NCI-H187 treated with DMSO at 0.1 percent for 48 hours (cell line): Measurements from ENCODE around the gene ALG8.

Experiments used
- DNase-seq: peaks from one replicate; lab custom pipeline; 2025; lab: John Stamatoyannopoulos, UW

The ALG8 gene

DNA sequence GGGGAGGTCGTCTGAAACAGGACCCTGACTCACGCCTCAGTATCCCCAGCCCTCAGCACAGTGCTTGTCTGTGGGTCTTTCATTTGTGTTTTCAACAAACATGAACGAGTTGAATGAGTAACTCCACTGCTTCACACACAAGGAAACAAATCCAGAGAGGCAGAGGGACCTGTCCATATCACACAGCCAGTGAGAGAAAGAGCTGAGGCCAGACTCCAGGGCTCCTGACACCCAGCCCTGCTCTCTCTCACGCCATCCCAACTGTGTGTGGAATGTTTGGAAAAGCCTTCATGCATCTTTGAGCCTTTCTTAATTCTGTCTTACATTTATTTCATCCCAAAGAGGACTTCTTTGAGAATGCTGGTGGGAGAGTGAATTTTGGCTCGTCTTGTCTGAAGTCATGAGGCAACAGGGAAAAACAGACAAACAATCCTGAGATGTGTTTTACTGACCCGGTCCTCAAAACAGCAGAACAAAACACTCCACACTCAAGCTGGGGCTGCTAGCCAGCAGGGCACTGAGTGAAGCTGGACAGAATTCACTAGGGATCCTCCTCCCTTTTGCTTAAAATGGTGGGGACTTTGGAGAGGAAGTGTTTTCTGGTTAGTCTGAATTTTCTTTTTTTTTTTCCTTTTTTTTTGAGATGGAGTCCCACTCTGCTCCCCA, 19.7 kb upstream of the ALG8 start:
- DNase-seq = no peak

- no peak for DNase-seq
Measured at GRCh38 chr11:78156127-78156844, 16.9 kb upstream of the ALG8 start.

DNA sequence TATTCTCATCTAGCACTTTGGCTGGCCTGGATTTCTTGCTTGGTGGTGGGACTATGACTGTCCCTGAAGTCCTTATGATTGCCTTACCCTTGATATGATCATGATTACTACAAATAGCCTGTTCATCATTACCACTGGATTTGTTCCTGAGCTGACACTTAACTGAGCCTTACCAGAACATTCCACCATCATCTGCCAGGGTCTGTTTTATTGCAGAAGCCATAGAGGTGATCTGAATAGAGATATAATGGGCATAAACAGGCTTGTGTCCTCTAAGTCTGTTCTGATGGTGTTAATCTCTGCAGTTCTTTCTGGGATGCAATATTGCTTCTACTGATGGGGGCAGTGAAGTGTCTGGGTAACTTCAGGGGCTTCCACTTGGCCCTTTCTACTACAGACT, 12.4 kb upstream of the ALG8 start:
- no peak for DNase-seq

- DNase-seq = no peak
Measured at GRCh38 chr11:78150754-78151153, 11.3 kb upstream of the ALG8 start.

- no peak for DNase-seq
Measured at GRCh38 chr11:78150346-78150745, 10.9 kb upstream of the ALG8 start.

DNA sequence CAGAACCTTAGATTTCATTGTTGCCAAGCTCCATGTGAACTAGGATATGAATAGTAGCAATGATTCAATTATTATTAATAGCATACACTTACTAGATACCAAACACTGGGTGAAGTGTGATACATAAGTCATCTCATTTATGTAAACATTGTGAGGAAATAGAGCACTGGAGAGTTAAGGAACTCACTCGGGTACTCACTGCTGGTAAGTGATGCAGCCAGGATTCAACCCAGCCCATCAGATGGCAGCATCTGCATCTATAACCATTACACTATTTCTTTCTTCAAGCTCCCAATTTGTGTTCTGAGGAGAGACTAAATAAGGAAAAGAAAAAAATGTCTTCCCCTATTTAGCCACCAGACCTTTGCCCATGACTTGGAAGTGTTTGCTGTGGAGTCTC, 10.2 kb upstream of the ALG8 start:
- DNase-seq = no peak

DNA sequence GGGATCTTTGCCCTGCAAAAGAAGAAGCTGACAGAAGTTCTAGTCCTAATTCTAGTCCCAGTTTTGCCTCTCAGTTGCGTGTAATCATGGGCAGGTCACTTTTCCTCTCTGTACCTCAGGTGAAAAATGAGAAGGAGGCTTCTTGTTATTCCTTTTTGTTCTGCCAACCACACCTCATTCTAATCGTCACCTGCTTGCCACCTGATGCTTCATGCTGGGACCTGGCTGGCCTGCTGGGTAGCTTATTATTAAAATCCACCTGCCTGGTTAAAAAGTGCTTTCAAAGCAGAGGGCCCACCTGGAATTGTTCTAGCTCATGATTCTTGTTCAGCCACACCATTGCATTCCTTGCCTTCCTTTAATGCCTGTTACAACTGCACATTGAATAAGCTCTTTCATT, 8.4 kb upstream of the ALG8 start:
- peak; percentile 72 for DNase-seq

DNA sequence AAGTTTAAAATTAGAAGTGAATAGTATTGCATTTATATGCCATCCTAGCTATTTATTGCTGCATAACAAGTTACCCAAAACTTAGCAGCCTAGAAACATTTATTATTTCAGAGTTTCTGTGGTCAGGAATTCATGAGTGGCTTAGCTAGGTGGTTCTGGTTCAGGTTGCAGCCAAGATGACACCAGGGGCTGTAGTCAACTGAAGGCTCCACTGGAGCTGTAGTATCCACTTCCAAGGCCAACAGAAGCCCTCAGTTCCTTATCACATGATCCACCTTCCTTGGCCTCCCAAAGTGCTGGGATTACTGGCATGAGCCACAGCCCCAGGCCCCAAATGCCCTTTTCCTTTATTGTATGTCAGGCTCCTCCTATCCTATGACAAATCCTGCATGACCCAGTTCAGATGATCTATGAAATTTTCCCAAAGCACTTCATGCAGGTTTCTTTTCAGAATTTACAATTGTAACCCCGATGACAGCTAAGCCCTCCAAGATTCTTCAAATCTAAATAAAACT, 6.1 kb upstream of the ALG8 start:
- no peak for DNase-seq

GRCh38 chr11:78140392-78141077, 1.1 kb upstream of the ALG8 start:
- DNase-seq = no peak

DNA sequence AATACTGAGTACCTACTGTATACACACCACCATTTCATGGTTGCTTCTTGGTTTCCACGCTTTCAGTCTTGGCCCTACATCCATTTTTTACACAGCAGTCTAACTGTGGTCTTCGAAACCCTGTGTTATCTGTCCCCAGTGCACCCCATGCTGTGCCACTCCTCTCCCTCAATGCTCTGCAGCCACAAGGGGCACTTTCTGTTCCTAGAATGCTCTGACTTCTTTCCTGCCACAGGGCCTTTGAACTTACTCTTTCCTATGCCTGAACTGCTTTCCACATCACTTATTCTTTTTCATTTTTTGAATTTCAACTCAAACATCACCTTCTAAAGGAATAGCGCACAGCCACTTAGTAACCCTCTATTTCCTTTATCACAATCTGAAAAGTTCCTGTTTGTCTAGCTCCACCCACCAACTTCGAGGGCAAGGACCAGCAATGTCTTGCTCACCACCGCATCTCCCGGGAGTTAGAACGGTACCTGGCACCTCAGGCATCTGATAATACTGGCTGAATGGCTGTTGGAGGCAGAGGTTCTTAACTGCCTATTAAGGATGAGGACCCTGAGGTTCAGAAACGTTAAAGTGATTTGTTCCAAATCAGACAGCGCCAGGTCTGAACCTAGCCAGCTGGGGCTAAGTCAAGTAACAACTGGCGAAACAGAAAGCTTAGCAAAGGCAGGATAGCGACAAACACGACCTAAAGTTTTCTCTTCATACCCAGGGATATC, 568 bp downstream of the ALG8 start:
- no peak for DNase-seq

GRCh38 chr11:78138291-78138690, 1.1 kb downstream of the ALG8 start:
- no peak for DNase-seq

- no peak for DNase-seq
Measured at GRCh38 chr11:78132475-78132874, 7.0 kb downstream of the ALG8 start.

- DNase-seq = no peak
Measured at GRCh38 chr11:78131956-78132355, 7.5 kb downstream of the ALG8 start.

GRCh38 chr11:78127403-78127802, 12.0 kb downstream of the ALG8 start:
- DNase-seq = no peak

- DNase-seq = no peak
Measured at GRCh38 chr11:78112582-78113275, 26.7 kb downstream of the ALG8 start.

DNA sequence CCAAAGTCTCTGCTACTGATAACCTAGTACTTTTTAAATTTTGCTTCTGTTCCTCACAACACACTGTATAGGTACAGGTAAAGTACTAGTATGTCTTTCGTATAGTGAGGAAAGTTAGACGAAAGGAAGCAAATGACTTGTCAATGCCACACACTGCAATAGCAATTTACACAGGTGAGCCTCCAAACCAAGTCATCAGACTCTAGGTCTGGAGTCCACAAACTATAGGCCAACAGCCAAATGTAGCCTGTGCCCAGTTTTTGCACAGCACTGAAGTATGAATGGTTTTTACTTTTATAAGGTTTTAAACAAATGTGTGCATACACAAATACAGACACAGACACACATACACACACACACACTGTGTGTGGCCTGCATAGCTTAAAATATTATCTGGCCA, 28.1 kb downstream of the ALG8 start:
- no peak for DNase-seq

GRCh38 chr11:78110830-78111229, 28.6 kb downstream of the ALG8 start:
- no peak for DNase-seq

GRCh38 chr11:78110351-78110750, 29.1 kb downstream of the ALG8 start:
- DNase-seq = no peak

DNA sequence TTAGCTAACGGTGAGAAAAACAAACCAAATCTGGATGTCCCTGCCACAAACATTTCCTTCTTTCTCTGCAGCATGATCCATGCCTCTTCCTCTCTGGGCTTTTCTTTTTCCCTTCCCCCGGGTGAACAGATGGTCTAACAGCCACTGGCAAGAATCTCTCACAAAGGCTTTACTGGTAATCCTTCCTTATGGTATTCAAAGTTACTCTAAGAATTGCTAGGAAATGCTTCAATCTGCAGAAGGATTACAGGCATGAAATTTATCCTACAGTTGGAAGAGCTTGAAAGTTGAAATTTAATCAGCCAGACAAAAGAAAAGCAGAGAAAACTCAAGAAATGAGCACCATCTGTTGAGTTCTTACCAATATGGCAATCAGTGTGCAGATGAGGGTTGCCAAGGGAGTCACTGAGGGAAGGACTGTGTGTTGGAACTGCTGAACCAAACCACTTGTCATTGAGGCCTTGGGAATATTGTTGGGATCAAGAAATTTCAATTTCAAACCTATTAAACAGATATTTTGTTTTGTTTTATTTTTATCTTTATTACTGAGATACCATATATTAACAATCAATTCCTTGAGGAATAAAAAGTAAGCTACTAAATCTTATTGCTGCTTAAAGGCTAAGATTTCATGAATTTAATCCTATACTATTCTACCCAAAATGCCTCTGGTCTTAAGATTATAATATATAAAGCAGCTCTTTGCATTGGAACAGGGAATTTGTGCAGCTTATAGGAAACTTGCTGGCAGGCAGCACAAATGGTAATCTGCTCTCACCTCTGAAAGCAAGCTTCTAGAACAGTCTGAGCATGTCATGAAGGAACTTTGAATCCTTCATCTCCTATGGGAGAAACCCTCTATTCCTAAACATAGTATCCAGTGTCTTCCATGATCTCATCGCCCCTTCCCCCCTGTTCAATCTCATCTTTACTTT, 30.1 kb downstream of the ALG8 start:
- no peak for DNase-seq

DNA sequence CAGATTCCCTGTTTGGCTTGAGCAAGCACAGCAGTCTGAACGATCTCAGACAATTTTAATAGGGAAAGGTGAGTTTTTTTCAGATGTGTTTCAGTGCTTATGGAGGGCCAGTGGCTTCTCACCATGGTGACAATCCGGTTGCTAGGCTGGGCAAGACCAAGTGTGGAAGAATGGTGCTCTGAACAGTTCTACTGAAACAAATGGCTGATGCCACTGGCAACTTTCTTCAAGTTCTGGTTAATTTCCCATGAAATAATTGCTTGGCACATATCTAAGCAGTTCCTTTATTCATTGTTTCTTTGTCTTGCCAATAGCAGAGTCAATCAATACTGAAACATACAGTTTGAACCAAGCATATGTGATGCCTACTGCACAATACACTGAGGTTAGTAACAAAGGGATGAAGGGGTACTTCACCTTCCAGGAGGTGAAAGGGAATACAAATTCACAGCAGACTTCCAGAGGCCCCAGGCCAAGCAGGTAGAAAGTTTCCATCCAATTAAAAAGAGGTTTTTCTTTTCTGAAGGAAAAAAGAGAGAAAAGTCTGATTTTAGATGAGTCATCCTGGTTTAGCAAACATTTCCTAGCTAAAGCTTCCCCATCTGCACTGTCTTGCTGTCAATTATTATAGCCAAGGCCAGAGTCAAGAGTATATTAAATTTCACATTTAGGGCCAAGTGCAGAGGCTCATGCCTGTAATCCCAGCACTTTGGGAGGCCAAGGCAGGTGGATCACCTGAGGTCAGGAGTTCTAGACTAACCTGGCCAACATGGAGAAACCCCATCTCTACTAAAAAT, 38.6 kb downstream of the ALG8 start:
- peak; percentile 38 for DNase-seq
